ENCODE measurements around the gene GIGYF2. TPM values are rescaled to one million over a fixed set of nuclear protein-coding genes. Genes with fewer than 3 reads are reported as not detected.
A peak's percentile ranks its signal among the peaks of the same experiment; 100 is the strongest.
"Not testable (repeated sequence)": the region's sequence is repeated elsewhere in the genome, so short reads cannot be mapped to it uniquely, and the experiment has no call there.

The GIGYF2 gene
- total and polyA plus RNA-seq, 12 donors: 9.9 to 71.7 (median 66.1) TPM

DNA sequence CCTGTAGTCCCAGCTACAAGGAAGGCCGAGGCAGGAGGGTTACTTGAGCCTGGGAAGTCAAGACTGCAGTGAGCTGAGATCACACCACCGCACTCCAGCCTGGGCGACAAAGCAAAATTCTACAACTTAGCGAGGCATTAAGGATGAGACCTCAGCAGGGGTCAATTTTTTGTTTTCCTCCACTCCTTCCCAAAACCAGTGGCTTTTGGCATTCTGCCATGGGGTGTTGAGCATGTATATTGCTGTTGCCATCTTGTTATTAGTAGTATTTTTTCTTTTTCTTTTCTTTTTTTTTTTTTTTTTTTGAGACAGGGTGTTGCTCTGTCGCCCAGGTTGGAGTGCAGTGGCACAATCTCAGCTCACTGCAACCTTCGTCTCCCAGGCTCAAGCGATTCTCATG, 8.9 kb upstream of the GIGYF2 start:
- TF ChIP-seq, protein P1, sequence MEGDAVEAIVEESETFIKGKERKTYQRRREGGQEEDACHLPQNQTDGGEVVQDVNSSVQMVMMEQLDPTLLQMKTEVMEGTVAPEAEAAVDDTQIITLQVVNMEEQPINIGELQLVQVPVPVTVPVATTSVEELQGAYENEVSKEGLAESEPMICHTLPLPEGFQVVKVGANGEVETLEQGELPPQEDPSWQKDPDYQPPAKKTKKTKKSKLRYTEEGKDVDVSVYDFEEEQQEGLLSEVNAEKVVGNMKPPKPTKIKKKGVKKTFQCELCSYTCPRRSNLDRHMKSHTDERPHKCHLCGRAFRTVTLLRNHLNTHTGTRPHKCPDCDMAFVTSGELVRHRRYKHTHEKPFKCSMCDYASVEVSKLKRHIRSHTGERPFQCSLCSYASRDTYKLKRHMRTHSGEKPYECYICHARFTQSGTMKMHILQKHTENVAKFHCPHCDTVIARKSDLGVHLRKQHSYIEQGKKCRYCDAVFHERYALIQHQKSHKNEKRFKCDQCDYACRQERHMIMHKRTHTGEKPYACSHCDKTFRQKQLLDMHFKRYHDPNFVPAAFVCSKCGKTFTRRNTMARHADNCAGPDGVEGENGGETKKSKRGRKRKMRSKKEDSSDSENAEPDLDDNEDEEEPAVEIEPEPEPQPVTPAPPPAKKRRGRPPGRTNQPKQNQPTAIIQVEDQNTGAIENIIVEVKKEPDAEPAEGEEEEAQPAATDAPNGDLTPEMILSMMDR (IDR thresholded peaks at IDR 0.05): no peak
- Histone ChIP-seq H3K36me3 (no peaks in the 10 kb centered on the region), H3K4me3 (no peak overlapping the region), H3K9me3 (peaks cover 0 to 6% (median 0%) of the 10 kb centered on the region in 11 donors), H3K4me1 (peaks cover 0 to 11% (median 6%) of the 10 kb centered on the region in 9 donors), H3K27me3 (no peaks in the 10 kb centered on the region), H3K27ac (no peak overlapping the region)
- 93 to 94% methylated on average over 7 of the region's 7 CpGs for WGBS, 2 donors
- ATAC-seq (no peak), DNase-seq (no peak)
- intact Hi-C loops (cut with DNase I): no loop called here

DNA sequence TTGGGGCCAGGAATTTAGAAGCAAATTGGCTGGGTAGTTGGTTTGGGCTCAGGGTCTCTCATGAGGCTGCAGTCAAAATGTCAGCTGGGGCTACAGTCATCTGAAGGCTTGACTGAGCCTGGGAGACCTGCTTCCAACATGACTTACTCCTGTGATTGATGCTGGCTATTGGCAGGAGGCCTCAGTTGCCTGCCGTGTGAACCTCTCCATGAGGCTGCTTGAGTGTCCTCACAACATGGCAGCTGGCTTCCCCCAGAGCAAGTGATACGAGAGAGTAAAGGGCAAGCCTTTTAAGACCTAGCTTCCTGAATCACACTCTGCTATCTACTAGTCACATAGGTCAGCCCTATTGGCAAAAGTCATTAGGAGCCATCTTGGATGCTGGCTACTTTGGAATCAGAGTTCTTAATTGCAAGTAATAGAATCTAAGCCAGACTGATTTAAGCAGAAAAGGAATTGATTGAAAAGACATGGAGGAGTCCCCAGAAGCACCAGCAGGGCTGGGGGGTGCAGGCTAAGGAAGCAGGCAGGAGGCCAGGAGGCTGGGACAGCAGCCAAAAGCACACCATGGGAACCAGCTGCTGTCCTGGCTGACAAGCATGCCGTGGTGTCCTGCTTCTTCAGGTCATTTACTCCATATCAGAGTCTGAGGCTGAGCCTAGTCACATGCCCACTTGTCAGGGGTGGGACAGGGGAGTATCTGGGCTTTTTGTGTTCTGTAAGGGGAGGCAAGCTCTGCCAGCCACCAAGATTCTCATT, 7.8 kb upstream of the GIGYF2 start:
- H3K27me3 ChIP-seq: no peaks in the 10 kb centered on the region
- H3K27ac ChIP-seq: peak overlapping the region in 1 of 10 donors; percentile 15
- ATAC-seq (peak; percentile 52 to 89 (median 78)), DNase-seq (peak; percentile 55 to 72)
- intact Hi-C loops (cut with DNase I): no loop called here
- TF ChIP-seq, protein P1 (IDR thresholded peaks at IDR 0.05): no peak
- H3K4me3 ChIP-seq: no peak overlapping the region
- 39 to 53% methylated on average over 3 of the region's 3 CpGs for WGBS, 2 donors
- H3K36me3 ChIP-seq: no peaks in the 10 kb centered on the region
- peaks cover 0 to 11% (median 6%) of the 10 kb centered on the region in 9 donors for H3K4me1 ChIP-seq
- peaks cover 0 to 6% (median 0%) of the 10 kb centered on the region in 11 donors for H3K9me3 ChIP-seq

DNA sequence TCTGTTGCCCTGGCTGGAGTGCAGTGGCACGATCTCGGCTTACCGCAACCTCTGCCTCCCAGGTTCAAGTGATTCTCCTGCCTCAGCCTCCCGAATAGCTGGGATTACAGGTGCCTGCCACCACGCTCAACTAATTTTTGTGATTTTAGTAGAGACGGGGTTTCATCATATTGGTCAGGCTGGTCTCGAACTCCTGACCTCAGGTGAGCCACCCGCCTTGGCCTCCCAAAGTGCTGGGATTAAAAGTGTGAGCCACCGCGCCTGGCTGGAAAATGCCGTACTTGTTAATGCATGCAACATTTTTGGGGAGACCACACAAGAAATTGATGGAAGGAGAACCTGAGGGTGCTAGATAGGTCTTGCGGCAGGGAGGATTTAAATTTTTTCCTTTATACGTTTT, 6.0 kb upstream of the GIGYF2 start:
- peaks cover 0 to 11% (median 6%) of the 10 kb centered on the region in 9 donors for H3K4me1 ChIP-seq
- H3K4me3 ChIP-seq; H3K27ac ChIP-seq; H3K9me3 ChIP-seq; intact Hi-C loops (cut with DNase I); ATAC-seq; DNase-seq; H3K36me3 ChIP-seq; H3K27me3 ChIP-seq: not testable (repeated sequence)
- WGBS, 2 donors: 95 to 96% methylated on average over 13 of the region's 13 CpGs

DNA sequence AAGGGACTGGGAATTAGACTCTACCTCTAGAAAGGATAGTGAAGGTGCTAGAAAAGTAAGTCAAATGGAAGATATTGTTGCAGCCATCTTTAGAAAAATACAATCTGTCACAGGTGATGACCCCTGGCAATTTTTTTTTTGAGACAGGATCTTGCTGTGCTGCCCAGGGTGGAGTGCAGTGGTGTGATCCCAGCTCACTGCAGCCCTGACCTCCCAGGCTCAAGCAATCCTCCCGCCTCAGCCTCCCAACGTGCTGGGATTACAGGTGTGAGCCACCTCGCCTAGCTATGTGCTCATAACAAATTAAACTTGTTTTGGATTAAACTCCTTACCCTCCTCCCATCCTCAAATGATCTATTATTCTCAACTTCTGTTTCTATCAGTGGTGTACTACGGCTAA, 3.8 kb upstream of the GIGYF2 start:
- TF ChIP-seq, protein P1 (IDR thresholded peaks at IDR 0.05): no peak
- no peaks in the 10 kb centered on the region for H3K36me3 ChIP-seq
- ATAC-seq: no peak
- peaks cover 3 to 23% (median 15%) of the 10 kb centered on the region in 9 donors for H3K4me1 ChIP-seq
- no peak overlapping the region for H3K4me3 ChIP-seq
- H3K27me3 ChIP-seq: no peaks in the 10 kb centered on the region
- no peak for DNase-seq
- H3K27ac ChIP-seq: no peak overlapping the region
- peaks cover 0 to 6% (median 0%) of the 10 kb centered on the region in 11 donors for H3K9me3 ChIP-seq
- intact Hi-C loops (cut with DNase I): no loop called here
- 87 to 93% methylated on average over 4 of the region's 4 CpGs for WGBS, 2 donors

DNA sequence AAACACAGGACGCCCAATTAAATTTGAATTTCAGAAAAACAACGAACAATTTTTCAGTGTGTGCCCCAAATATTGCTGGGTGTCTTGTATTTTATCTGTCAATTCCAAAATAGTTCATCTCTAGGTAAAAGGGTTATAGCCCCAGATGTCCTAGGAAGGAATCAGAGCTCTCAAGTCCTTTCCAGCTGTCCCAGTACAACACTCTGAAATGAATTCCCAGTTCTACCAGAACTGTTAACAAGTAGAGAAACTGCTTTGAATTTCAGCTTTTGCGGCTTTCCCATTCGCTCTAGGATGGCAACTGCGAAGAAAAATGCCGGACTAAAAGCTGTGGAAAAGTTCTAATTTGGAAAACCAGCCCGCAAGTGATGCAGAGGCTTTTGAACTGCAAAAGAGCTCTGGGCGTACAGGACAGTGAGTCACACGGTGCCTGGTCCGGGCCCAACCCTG, 497 bp upstream of the GIGYF2 start:
- peak in 1 of 8 donors; percentile 0 for ATAC-seq
- DNase-seq: no peak
- H3K4me3 ChIP-seq: peak overlapping the region in 9 of 10 donors; percentile 67 to 99 (median 93)
- H3K27me3 ChIP-seq: no peaks in the 10 kb centered on the region
- H3K36me3 ChIP-seq: no peaks in the 10 kb centered on the region
- TF ChIP-seq, protein P1 (IDR thresholded peaks at IDR 0.05): no peak
- H3K9me3 ChIP-seq: no peaks in the 10 kb centered on the region
- intact Hi-C loops (cut with DNase I): loop anchor here in 1 of 10 donors (1.0 kb wide), 1 partner anchor 38 kb away; no protein-coding TSS in a partner anchor
- WGBS, 2 donors: 45 to 50% methylated on average over 10 of the region's 10 CpGs
- H3K4me1 ChIP-seq: peaks cover 9 to 43% (median 34%) of the 10 kb centered on the region in 9 donors
- peak overlapping the region in 9 of 10 donors; percentile 79 to 97 (median 93) for H3K27ac ChIP-seq
